H9 (cell line): ENCODE data around the gene IGFL4. TPM values are rescaled to one million over a fixed set of nuclear protein-coding genes. Genes with fewer than 3 reads are reported as not detected.

Source experiments
- DNase-seq: peaks from one replicate; pipeline ENCODE4 v3.0.0-alpha.2; 2017
- H2AFZ ChIP-seq: one replicate; pipeline ENCODE4 v1.6.1; 2013; ENCODE audit warnings: mild to moderate bottlenecking, low read length, control low read depth, moderate library complexity
- H2AK5ac ChIP-seq: 2 replicates; pipeline ENCODE4 v1.6.1; 2013; ENCODE audit warnings: low read length, control low read depth, mixed read lengths; ENCODE audit not compliant: insufficient read length
- H2BK120ac ChIP-seq: one replicate; pipeline ENCODE4 v1.6.1; 2013; ENCODE audit warnings: low read depth, mild to moderate bottlenecking, low read length, control low read depth, inconsistent platforms; ENCODE audit not compliant: poor library complexity, severe bottlenecking
- H2BK12ac ChIP-seq: 2 replicates; pipeline ENCODE4 v1.6.1; 2013; ENCODE audit warnings: low read length, control low read depth, mixed read lengths, low read depth; ENCODE audit not compliant: insufficient read length
- H2BK15ac ChIP-seq: 2 replicates; pipeline ENCODE4 v1.6.1; 2013; ENCODE audit warnings: low read depth, low read length, control low read depth
- H2BK20ac ChIP-seq: one replicate; pipeline ENCODE4 v1.6.1; 2013; ENCODE audit warnings: low read depth, mild to moderate bottlenecking, low read length, control low read depth, inconsistent platforms; ENCODE audit not compliant: poor library complexity, severe bottlenecking
- H2BK5ac ChIP-seq: 2 replicates; pipeline ENCODE4 v1.6.1; 2013; ENCODE audit warnings: low read length, control low read depth, mixed read lengths; ENCODE audit not compliant: insufficient read length
- H3K14ac ChIP-seq: 2 replicates; pipeline ENCODE4 v1.6.1; 2013; ENCODE audit warnings: low read length, control low read depth; ENCODE audit not compliant: insufficient read depth
- H3K18ac ChIP-seq: 2 replicates; pipeline ENCODE4 v1.6.1; 2013; ENCODE audit warnings: low read depth, mild to moderate bottlenecking, mixed read lengths, low read length, control low read depth; ENCODE audit not compliant: insufficient read length
- H3K23ac ChIP-seq: 2 replicates; pipeline ENCODE4 v1.6.1; 2013; ENCODE audit warnings: low read length, control low read depth, mixed read lengths, low read depth; ENCODE audit not compliant: insufficient read length
- H3K23me2 ChIP-seq: 2 replicates; pipeline ENCODE4 v1.6.1; 2013; ENCODE audit warnings: low read depth, mild to moderate bottlenecking, mixed read lengths, low read length, control low read depth; ENCODE audit not compliant: insufficient read length, poor library complexity, severe bottlenecking
- H3K27ac ChIP-seq: 2 replicates; pipeline ENCODE4 v1.5.1; 2013; ENCODE audit warnings: low read length, control low read depth, mixed read lengths, low read depth; ENCODE audit not compliant: insufficient read length
- H3K27me3 ChIP-seq: 2 replicates; pipeline ENCODE4 v1.6.1; 2013; ENCODE audit warnings: low read length, control low read depth, inconsistent platforms; ENCODE audit not compliant: insufficient read depth
- H3K4ac ChIP-seq: 2 replicates; pipeline ENCODE4 v1.6.1; 2013; ENCODE audit warnings: low read depth, mild to moderate bottlenecking, control low read depth, inconsistent platforms, low read length, moderate library complexity
- H3K4me1 ChIP-seq: 2 replicates; pipeline ENCODE4 v1.6.1; 2013; ENCODE audit warnings: low read length, control low read depth, inconsistent platforms; ENCODE audit not compliant: insufficient read depth
- H3K4me2 ChIP-seq: 2 replicates; pipeline ENCODE4 v1.6.1; 2013; ENCODE audit warnings: low read length, control low read depth, mixed read lengths; ENCODE audit not compliant: insufficient read length, insufficient read depth
- H3K56ac ChIP-seq: 2 replicates; pipeline ENCODE4 v1.6.1; 2013; ENCODE audit warnings: low read depth, mild to moderate bottlenecking, mixed read lengths, low read length, control low read depth; ENCODE audit not compliant: insufficient read length
- H3K79me1 ChIP-seq: 2 replicates; pipeline ENCODE4 v1.6.1; 2013; ENCODE audit warnings: low read depth, mild to moderate bottlenecking, moderate library complexity, low read length, control low read depth, inconsistent platforms; ENCODE audit not compliant: insufficient read depth, poor library complexity, severe bottlenecking
- H3K79me2 ChIP-seq: 2 replicates; pipeline ENCODE4 v1.6.1; 2013; ENCODE audit warnings: low read length, control low read depth, inconsistent platforms; ENCODE audit not compliant: insufficient read depth
- H3K9ac ChIP-seq: 2 replicates; pipeline ENCODE4 v1.6.1; 2013; ENCODE audit warnings: low read length, control low read depth, mixed read lengths; ENCODE audit not compliant: insufficient read length; ENCODE audit errors: extremely low read depth
- H3K9me3 ChIP-seq: one replicate; pipeline ENCODE4 v1.6.1; 2013; ENCODE audit warnings: low read depth, low read length, inconsistent platforms; ENCODE audit not compliant: control insufficient read depth
- H3T11ph ChIP-seq: one replicate; pipeline ENCODE4 v1.6.1; 2013; ENCODE audit warnings: mild to moderate bottlenecking, low read length, control low read depth, inconsistent platforms
- H4K20me1 ChIP-seq: one replicate; pipeline ENCODE4 v1.6.1; 2013; ENCODE audit not compliant: control insufficient read depth, insufficient read length, insufficient read depth
- H4K5ac ChIP-seq: 2 replicates; pipeline ENCODE4 v1.6.1; 2013; ENCODE audit warnings: low read depth, mild to moderate bottlenecking, mixed read lengths, low read length, control low read depth; ENCODE audit not compliant: insufficient read length
- H4K8ac ChIP-seq: replicated peaks from 2 replicates; pipeline ENCODE4 v1.6.1; 2013; ENCODE audit warnings: low read length, control low read depth, mixed read lengths, low read depth; ENCODE audit not compliant: insufficient read length
- H4K91ac ChIP-seq: 2 replicates; pipeline ENCODE4 v1.6.1; 2013; ENCODE audit warnings: low read depth, mild to moderate bottlenecking, moderate library complexity, mixed read lengths, low read length, control low read depth; ENCODE audit not compliant: insufficient read length
- H3K27ac Mint-ChIP-seq, 3 experiments: 2 replicates in 2 of 3; 3 replicates in 1 of 3; pipeline ENCODE4 v1.8.0; 2020 to 2021; ENCODE audit warnings: mixed read lengths in 3 of 3, mild to moderate bottlenecking in 1 of 3, moderate library complexity in 1 of 3
- H3K27me3 Mint-ChIP-seq: 2 replicates; pipeline ENCODE4 v1.8.0; 2021; ENCODE audit warnings: low read depth, mild to moderate bottlenecking, moderate library complexity, mixed read lengths
- H3K36me3 Mint-ChIP-seq, 3 experiments: 2 replicates in 2 of 3; 3 replicates in 1 of 3; pipeline ENCODE4 v1.8.0; 2020 to 2021; ENCODE audit warnings: low read depth in 3 of 3, mixed read lengths in 3 of 3; ENCODE audit not compliant: insufficient read depth in 1 of 3
- H3K4me1 Mint-ChIP-seq, 2 experiments: 2 replicates each; pipeline ENCODE4 v1.8.0; 2020; ENCODE audit warnings: mixed read lengths in 2 of 2
- H3K4me3 Mint-ChIP-seq, 2 experiments: 2 replicates in 1 of 2; 3 replicates in 1 of 2; pipeline ENCODE4 v1.8.0; 2020 to 2021; ENCODE audit warnings: mild to moderate bottlenecking in 2 of 2, mixed read lengths in 2 of 2, moderate library complexity in 1 of 2
- H3K9me3 Mint-ChIP-seq, 2 experiments: 2 replicates in 1 of 2; 3 replicates in 1 of 2; pipeline ENCODE4 v1.8.0; 2020; ENCODE audit warnings: mild to moderate bottlenecking in 2 of 2, mixed read lengths in 2 of 2, moderate library complexity in 1 of 2
- WGBS: extraction: QIAGEN DNeasy Blood & Tissue Kit; methylation state at CpG from one replicate; pipeline ENCODE4 v1.1.7; 2013; ENCODE audit warnings: missing lambda C conversion rate, low lambda C conversion rate, mixed read lengths; ENCODE audit not compliant: insufficient read length; ENCODE audit errors: extremely low coverage; 5-methylcytosine and 5-hydroxymethylcytosine counted together
- microRNA-seq: library from miRNA; unstranded; fragments of <30 nt; microRNA quantifications from one replicate; pipeline ENCODE4, GENCODE V29; 2020; ENCODE audit warnings: borderline microRNAs expressed
- total RNA-seq: library from RNA; stranded (reverse); gene quantifications from 2 replicates; pipeline ENCODE4 v1.2.1, GENCODE V29; 2021
- TF ChIP-seq, protein P1 (sequence below): fragments of 200-600 bp; sonication (generic); conservative IDR thresholded peaks from 3 replicates; pipeline ENCODE4 v1.8.0; 2021; ENCODE audit warnings: antibody characterized with exemption, mild to moderate bottlenecking

Gene IGFL4
- total RNA-seq, 1 experiment from 2014 or later: 0.33 TPM

DNA sequence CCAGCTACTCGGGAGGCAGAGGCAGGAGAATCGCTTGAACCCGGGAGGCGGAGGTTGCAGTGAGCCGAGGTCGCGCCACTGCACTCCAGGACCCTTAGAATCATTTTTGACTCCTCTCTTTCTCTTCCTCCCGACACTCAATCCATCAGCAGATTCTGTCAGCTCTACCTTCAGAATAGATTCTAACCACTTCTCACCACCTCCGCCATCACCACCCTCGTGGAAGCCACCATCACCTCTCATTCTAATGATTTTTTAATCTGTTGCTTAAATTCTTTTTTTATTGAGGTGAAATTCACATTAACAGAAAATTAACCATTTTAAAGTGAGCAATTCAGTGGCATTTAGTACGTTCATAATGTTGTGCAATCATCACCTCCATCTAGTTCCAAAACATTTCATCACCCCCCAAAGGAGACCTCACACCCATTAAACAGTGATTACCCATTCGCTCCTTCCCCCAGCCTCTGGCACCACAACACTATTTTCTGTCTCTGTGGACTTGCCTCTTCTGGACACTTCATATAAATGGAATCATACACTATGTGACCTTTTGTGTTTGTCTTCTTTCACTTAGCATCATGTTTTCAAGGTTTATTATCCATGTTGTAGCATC is 50.6 kb downstream of the IGFL4 start:
- H3K79me2 ChIP-seq: no peaks in the 10 kb centered on the region
- TF ChIP-seq, protein P1, sequence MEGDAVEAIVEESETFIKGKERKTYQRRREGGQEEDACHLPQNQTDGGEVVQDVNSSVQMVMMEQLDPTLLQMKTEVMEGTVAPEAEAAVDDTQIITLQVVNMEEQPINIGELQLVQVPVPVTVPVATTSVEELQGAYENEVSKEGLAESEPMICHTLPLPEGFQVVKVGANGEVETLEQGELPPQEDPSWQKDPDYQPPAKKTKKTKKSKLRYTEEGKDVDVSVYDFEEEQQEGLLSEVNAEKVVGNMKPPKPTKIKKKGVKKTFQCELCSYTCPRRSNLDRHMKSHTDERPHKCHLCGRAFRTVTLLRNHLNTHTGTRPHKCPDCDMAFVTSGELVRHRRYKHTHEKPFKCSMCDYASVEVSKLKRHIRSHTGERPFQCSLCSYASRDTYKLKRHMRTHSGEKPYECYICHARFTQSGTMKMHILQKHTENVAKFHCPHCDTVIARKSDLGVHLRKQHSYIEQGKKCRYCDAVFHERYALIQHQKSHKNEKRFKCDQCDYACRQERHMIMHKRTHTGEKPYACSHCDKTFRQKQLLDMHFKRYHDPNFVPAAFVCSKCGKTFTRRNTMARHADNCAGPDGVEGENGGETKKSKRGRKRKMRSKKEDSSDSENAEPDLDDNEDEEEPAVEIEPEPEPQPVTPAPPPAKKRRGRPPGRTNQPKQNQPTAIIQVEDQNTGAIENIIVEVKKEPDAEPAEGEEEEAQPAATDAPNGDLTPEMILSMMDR: no peak
- no peak overlapping the region for H3K23ac ChIP-seq
- no peaks in the 10 kb centered on the region for H3K4me1 ChIP-seq
- H4K8ac ChIP-seq: no peak overlapping the region
- no peak overlapping the region for H3K9ac ChIP-seq
- WGBS: no CpG with 5 or more reads among the region's 12 CpGs
- Mint-ChIP-seq H3K36me3 (no peaks in the 10 kb centered on the region), H3K27ac (no peak overlapping the region), H3K4me1 (peaks cover 0 to 4% of the 10 kb centered on the region in 2 experiments; a peak in 2 of 4 replicates), H3K27me3 (peaks cover 22% of the 10 kb centered on the region), H3K9me3 (no peaks in the 10 kb centered on the region), H3K4me3 (no peak overlapping the region)
- no peak overlapping the region for H2AFZ ChIP-seq
- H4K5ac ChIP-seq: no peak overlapping the region
- H3K4ac ChIP-seq: no peak overlapping the region
- H3K14ac ChIP-seq: no peak overlapping the region
- H2BK15ac ChIP-seq: no peak overlapping the region
- no peak overlapping the region for H4K91ac ChIP-seq
- H2BK20ac ChIP-seq: no peak overlapping the region
- no peak overlapping the region for H2BK12ac ChIP-seq
- no peak overlapping the region for H2BK120ac ChIP-seq
- H3K9me3 ChIP-seq: no peaks in the 10 kb centered on the region
- H3K79me1 ChIP-seq: no peaks in the 10 kb centered on the region
- no peaks in the 10 kb centered on the region for H4K20me1 ChIP-seq
- H3K56ac ChIP-seq: no peak overlapping the region
- H3K4me2 ChIP-seq: no peak overlapping the region
- no peak overlapping the region for H3K27ac ChIP-seq
- no peak for DNase-seq
- H3K18ac ChIP-seq: no peak overlapping the region
- H3K23me2 ChIP-seq: peaks cover 3% of the 10 kb centered on the region
- H3K27me3 ChIP-seq: no peaks in the 10 kb centered on the region
- H3T11ph ChIP-seq: no peak overlapping the region
- H2BK5ac ChIP-seq: no peak overlapping the region
- no peak overlapping the region for H2AK5ac ChIP-seq

Small RNAs within 50 kb of the gene (microRNA-seq; reads per million reads assigned to microRNA genes)
- 26.2 reads per million, percentile 57 among the genes with 10 or more reads in this experiment for gene MIR769

Other genes with a start within 250 kb of the IGFL4 start
- 70.7 and 75.1 TPM in 2 replicates for gene DMWD, start 248.2 kb downstream of the IGFL4 start, total RNA-seq
- gene RSPH6A, start 225.7 kb downstream of the IGFL4 start, total RNA-seq: 0.29 and 0.55 TPM in 2 replicates
- 104 and 113 TPM in 2 replicates for gene SYMPK, start 177.9 kb downstream of the IGFL4 start, total RNA-seq
- 22.2 and 24.9 TPM in 2 replicates for gene FOXA3, start 176.7 kb downstream of the IGFL4 start, total RNA-seq
- 28.2 and 29.3 TPM in 2 replicates for gene IRF2BP1, start 154.9 kb downstream of the IGFL4 start, total RNA-seq
- 9.0 and 9.5 TPM in 2 replicates for gene MYPOP, start 138.4 kb downstream of the IGFL4 start, total RNA-seq
- gene NANOS2, start 126.2 kb downstream of the IGFL4 start, total RNA-seq: not detected in 2 replicates
- gene NOVA2, start 67.1 kb downstream of the IGFL4 start, total RNA-seq: 8.8 and 8.9 TPM in 2 replicates
- gene CCDC61, start 45.5 kb downstream of the IGFL4 start, total RNA-seq: 15.9 and 16.9 TPM in 2 replicates
- gene PGLYRP1, start 17.9 kb downstream of the IGFL4 start, total RNA-seq: not detected in 2 replicates
- not detected in 2 replicates for gene IGFL3, start 83.7 kb upstream of the IGFL4 start, total RNA-seq
- gene IGFL2, start 107.2 kb upstream of the IGFL4 start, total RNA-seq: not detected in 2 replicates
- not detected in 2 replicates for gene IGFL1, start 188.7 kb upstream of the IGFL4 start, total RNA-seq